GM12878 (cell line): ENCODE measurements around the gene MICAL3.

ENCODE experiments used
- ATF2 ChIP-seq: IDR thresholded peaks from 2 replicates; pipeline ENCODE4 v1.6.1; 2012; ENCODE audit warnings: low read length, inconsistent platforms
- CTCF ChIP-seq, 3 experiments: IDR thresholded peaks in 2 of 3; conservative IDR thresholded peaks in 1 of 3; 2 replicates each; pipeline ENCODE4 v1.5.1; 2011; ENCODE audit warnings: low read depth in 3 of 3, low read length in 3 of 3, mild to moderate bottlenecking in 3 of 3, control low read depth in 2 of 3, moderate library complexity in 2 of 3, inconsistent platforms in 1 of 3, mixed read lengths in 1 of 3; ENCODE audit not compliant: control insufficient read depth in 2 of 3, insufficient read depth in 1 of 3; ENCODE audit errors: extremely low read depth in 1 of 3
- CUX1 ChIP-seq: IDR thresholded peaks from 2 replicates; pipeline ENCODE4 v1.6.1; 2012; ENCODE audit warnings: improper control_type of control experiment, low read depth, low read length; ENCODE audit not compliant: insufficient replicate concordance
- ETV6 ChIP-seq, 2 experiments: fragments of 450-650 bp in 1 of 2; IDR thresholded peaks in 1 of 2; conservative IDR thresholded peaks in 1 of 2; 2 replicates each; pipeline ENCODE4 v1.6.1; 2014; ENCODE audit warnings: antibody characterized with exemption in 1 of 2, borderline replicate concordance in 1 of 2, low read depth in 1 of 2, mild to moderate bottlenecking in 1 of 2, moderate library complexity in 1 of 2
- EZH2 ChIP-seq: IDR thresholded peaks from 2 replicates; pipeline ENCODE4 v1.6.1; 2012; ENCODE audit warnings: low read depth, mild to moderate bottlenecking, control low read depth, inconsistent platforms, low read length, borderline replicate concordance; ENCODE audit not compliant: control insufficient read depth
- FOXM1 ChIP-seq: IDR thresholded peaks from 2 replicates; pipeline ENCODE4 v1.6.1; 2012; ENCODE audit warnings: low read depth, mild to moderate bottlenecking, inconsistent platforms, low read length, moderate library complexity
- MTA2 ChIP-seq: fragments of 450-650 bp; IDR thresholded peaks from 2 replicates; pipeline ENCODE4 v1.6.1; 2016; ENCODE audit warnings: low read depth, mild to moderate bottlenecking, moderate library complexity
- MXI1 ChIP-seq: fragments of 150-350 bp; IDR thresholded peaks from 2 replicates; pipeline ENCODE4 v1.6.1; 2011; ENCODE audit warnings: low read depth, mild to moderate bottlenecking, inconsistent platforms, low read length, improper control_type of control experiment
- RAD21 ChIP-seq: IDR thresholded peaks from 2 replicates; pipeline ENCODE4 v1.6.1; 2011; ENCODE audit warnings: mild to moderate bottlenecking, low read depth, low read length, moderate library complexity; ENCODE audit not compliant: insufficient read depth
- SMC3 ChIP-seq: IDR thresholded peaks from 2 replicates; pipeline ENCODE4 v1.6.1; 2011; ENCODE audit warnings: low read length, improper control_type of control experiment, borderline replicate concordance
- SRF ChIP-seq, 2 experiments: IDR thresholded peaks; 2 replicates each; pipeline ENCODE4 v1.6.1; 2011; ENCODE audit warnings: low read depth in 2 of 2, low read length in 2 of 2, mild to moderate bottlenecking in 1 of 2, moderate library complexity in 1 of 2
- USF1 ChIP-seq: IDR thresholded peaks from 2 replicates; pipeline ENCODE4 v1.6.1; 2011; ENCODE audit warnings: borderline replicate concordance, low read depth, mild to moderate bottlenecking, moderate library complexity, mixed read lengths, low read length; ENCODE audit not compliant: insufficient read depth; ENCODE audit errors: extremely low read length
- ZBTB33 ChIP-seq: fragments of 450-650 bp; IDR thresholded peaks from 2 replicates; pipeline ENCODE4 v1.6.1; 2017; ENCODE audit warnings: mild to moderate bottlenecking

- TF ChIP-seq RAD21 (no peak), EZH2 (no peak), SRF (IDR thresholded peaks at IDR 0.05; ENCODE audit: low read depth in 2 of 2, low read length in 2 of 2) (no peak), USF1 (peak; percentile 79), FOXM1 (peak; percentile 65; the same call in 1 of the 2 replicates), MTA2 (peak; percentile 63), ZBTB33 (no peak), CUX1 (no peak), SMC3 (no peak), CTCF (IDR thresholded peaks at IDR 0.05 in 2 of 3, conservative IDR thresholded peaks at IDR 0.05 in 1 of 3; ENCODE audit: control insufficient read depth in 2 of 3, extremely low read depth in 1 of 3, insufficient read depth in 1 of 3, low read depth in 3 of 3, low read length in 3 of 3) (no peak), ETV6 (conservative IDR thresholded peaks at IDR 0.05 in 1 of 2, IDR thresholded peaks at IDR 0.05 in 1 of 2; ENCODE audit: borderline replicate concordance in 1 of 2, low read depth in 1 of 2) (peak in 1 of 2 experiments; percentile 76; a peak in 2 of 4 replicates), MXI1 (no peak; the same call in 1 of the 2 replicates), ATF2 (peak; percentile 50; the same call in 1 of the 2 replicates)
These were observed 244.9 kb downstream of the MICAL3 start for GRCh38 chr22:17779286-17780115.
